NCI-H2227 (cell line): Measurements from ENCODE around the gene KIF21A.

Experiments
- DNase-seq: peaks from one replicate; lab custom pipeline; 2025; ENCODE audit not compliant: unreplicated experiment; lab: John Stamatoyannopoulos, UW

KIF21A gene

GRCh38 chr12:39440101-39440500 lies 2.8 kb downstream of the KIF21A start:
- DNase-seq, result no peak

GRCh38 chr12:39435531-39435930 lies 7.4 kb downstream of the KIF21A start:
- no peak for DNase-seq

DNA sequence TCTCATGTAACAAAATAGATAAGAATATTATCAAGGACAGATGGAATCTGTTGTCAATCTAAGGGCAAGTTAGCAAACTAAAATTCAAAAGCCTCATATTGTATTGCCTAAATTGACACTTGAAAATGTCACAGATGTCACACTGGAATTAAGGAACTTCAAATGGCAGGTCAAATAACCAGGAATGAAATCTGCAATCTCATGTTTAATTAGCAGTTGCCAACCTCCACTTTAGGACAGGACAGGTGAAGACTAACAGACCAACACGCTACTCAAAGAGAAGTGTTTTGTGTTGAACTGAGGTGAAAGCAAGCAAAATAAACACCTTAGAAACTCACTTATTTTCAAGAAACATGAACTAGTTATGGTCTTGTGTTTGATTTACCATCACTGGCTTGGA lies 11.1 kb downstream of the KIF21A start:
- no peak for DNase-seq

GRCh38 chr12:39431002-39431796 lies 11.7 kb downstream of the KIF21A start:
- DNase-seq, result no peak

GRCh38 chr12:39429809-39430208 lies 13.1 kb downstream of the KIF21A start:
- DNase-seq, result no peak

DNA sequence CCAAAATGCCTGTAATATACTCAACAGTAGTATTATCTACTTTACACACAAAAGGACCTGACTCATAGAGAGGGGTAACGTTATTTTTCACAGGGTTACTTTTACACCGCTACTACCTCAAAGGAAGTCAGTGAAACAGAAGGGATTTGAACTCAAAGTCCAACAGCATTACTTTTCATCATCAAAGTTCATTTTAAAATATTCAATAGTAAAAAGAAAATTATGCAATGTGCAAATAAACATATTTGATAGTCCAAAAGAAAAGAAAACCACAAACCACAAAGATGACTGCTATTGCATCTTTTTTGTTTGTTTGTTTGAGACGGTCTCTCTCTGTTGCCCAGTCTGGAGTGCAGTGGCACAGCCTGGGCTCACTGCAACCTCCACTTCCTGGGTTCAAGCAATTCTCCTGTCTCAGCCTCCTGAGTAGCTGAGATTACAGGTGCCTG lies 15.5 kb downstream of the KIF21A start:
- no peak for DNase-seq

- no peak for DNase-seq
These were observed 16.2 kb downstream of the KIF21A start for GRCh38 chr12:39426636-39427240.

DNA sequence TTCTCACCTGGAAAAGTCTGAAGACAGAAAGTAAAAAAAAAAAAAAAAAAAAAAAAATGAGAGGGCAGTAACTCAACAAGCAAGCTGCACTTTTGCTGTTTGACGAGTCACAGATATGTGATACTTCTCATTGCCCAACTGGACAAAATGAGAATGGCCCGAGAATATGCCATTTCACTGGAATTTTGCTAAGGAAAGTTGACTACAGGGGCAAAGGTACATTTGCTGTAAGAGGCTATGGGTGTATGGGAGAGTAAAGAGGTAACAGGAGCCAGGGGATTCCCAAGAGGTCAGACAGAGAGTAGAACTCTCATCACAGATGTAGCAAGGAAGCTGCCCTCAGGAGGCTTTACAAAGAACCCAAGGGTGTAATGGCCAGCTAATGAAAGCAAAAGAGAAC lies 22.9 kb downstream of the KIF21A start:
- no peak for DNase-seq

DNA sequence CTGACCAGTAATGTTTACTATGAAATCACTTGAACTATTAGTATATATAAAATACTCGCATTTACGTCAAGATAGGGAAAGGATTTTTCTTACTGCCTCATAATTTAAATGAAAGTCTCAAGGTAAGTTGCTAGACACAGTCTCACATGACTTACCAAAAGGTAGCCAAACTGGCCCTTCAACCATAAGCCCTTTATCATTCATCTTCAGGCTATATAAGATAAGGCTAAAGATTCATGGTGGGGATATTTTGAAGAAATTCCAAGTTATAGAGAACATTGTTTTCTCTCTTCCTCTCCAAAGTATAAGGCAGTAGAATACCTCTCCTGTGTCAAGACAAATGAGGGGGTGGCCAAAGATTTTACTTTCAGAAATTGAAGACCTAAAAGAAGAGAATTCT lies 23.4 kb downstream of the KIF21A start:
- no peak for DNase-seq

- no peak for DNase-seq
These were observed 25.0 kb downstream of the KIF21A start for GRCh38 chr12:39417916-39418315.

GRCh38 chr12:39413836-39414771 lies 28.8 kb downstream of the KIF21A start:
- DNase-seq, result no peak

DNA sequence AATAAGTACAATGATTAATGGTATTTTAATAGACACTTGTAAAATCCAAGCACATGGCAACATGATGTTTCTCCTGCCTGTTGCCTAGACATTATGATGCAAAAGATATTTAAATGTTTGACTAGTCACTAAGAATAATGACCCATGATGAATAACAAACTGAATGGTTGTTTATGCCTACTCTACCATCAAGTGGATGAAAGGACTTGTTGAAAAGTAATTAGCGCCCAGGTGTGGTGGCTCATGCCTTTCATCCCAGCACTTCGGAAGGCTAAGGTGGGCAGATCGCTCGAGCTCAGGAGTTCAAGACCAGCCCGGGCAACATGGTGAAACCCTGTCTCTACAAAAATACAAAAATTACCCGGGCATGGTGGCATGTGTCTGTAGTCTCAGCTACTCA lies 30.7 kb downstream of the KIF21A start:
- DNase-seq, result no peak

- no peak for DNase-seq
These were observed 36.7 kb downstream of the KIF21A start for GRCh38 chr12:39406262-39406661.

DNA sequence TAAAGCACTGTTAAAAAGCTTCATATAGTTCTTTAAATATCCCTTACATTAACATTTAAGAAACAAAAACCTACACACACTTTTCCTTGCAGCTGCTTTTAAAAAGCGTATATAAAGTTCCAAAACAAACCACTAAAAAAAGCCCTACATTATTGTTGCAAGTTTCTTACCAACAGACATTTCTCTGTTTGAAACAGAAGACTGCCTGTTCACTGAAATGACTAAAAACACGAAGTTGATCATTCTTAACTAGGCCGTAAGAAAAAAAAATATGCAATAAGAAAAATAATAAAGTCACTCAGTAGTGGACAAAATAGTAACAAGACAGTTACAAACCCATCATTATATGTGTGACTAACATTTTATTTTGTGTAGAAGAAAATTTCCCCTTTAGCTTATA lies 37.3 kb downstream of the KIF21A start:
- no peak for DNase-seq

DNA sequence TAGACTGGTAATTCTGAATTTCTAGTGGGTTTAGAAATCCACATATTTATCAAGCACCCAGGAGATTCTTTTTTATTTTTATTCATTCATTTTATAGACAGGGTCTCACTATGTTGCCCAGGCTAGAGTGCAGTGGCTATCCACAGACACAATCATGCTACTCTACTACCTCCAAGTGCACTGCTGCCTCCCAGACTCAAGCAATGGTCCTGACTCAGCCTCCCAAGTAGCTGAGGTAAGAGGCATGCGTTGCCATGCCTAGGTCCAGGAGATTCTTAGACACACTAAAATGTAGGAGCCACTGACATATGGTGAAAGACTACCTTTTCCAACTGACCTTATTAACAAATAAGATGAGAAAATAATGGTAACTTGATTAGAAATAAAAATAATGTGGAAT lies 38.9 kb downstream of the KIF21A start:
- DNase-seq, result no peak

DNA sequence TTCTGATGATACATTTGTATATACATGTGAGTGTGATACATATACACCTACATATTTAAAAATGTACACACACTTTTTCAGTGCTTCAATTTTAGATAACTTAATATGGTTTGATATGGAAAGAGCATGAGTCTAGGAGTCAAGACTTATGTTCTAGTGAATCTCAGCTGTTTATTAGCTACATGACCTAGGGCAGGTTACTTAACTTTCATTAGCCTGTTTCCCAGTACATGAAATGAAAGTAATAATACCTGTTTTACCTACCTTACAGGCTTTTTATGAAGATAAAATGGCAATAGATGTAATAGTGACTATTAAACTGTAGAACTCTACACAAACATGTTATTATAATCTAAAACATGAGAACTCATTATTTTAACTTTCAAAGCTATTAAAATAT lies 39.5 kb downstream of the KIF21A start:
- DNase-seq, result no peak

DNA sequence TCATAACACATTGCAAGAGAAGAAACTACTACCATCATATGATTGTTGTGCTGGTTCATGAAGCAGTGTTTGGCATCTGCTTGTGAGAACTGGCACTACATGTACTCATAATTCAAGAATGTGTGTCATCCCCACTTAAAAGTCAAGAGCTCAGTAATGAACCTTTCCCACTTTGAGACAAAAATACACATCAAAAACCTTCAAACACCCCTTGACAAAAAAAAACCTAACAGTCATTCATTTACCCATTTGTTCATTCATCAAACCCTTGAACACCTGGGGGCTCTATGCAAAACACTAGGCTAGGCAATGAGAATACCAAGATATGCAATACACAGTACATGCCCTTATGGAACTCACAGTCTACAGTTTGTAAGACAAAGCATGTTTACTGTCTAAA lies 40.0 kb downstream of the KIF21A start:
- no peak for DNase-seq

DNA sequence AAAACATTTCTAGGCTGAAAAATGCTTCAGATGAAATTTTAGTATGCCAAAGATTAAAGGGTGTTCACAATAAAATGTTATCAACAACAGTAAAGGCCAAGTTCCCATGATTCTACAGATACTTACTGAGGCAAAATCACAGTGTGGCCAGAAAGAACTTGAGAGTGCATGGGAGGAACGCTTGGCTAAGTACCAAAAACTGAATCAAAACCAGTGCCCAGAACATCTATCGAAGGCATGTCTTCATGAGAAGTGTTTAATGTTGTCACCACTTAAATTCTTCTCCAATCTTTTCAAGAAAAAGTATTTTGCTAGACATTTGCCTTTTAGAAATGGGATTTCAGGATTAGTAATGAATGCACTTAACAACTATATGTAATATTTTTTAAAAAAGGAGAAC lies 41.5 kb downstream of the KIF21A start:
- DNase-seq, result no peak

GRCh38 chr12:39395866-39396265 lies 47.1 kb downstream of the KIF21A start:
- no peak for DNase-seq

- DNase-seq, result no peak
These were observed 49.0 kb downstream of the KIF21A start for GRCh38 chr12:39393890-39394289.

GRCh38 chr12:39393179-39393578 lies 49.7 kb downstream of the KIF21A start:
- no peak for DNase-seq
